BE2C (cell line): ENCODE measurements around the gene DAD1.

ENCODE experiments used
- DNase-seq: peaks from one replicate; pipeline ENCODE4 v3.0.0-alpha.2; 2020
- H3K27me3 ChIP-seq: fragments of 250-450 bp; sonication (Bioruptor Pico); 2 replicates; pipeline ENCODE4 v1.5.1; 2020; ENCODE audit warnings: mild to moderate bottlenecking
- H3K36me3 ChIP-seq: fragments of 250-450 bp; sonication (Bioruptor Pico); 2 replicates; pipeline ENCODE4 v1.5.1; 2020; ENCODE audit warnings: mild to moderate bottlenecking
- H3K4me1 ChIP-seq: fragments of 250-450 bp; sonication (Bioruptor Pico); 2 replicates; pipeline ENCODE4 v1.5.1; 2020
- H3K4me3 ChIP-seq: 2 replicates; pipeline ENCODE4 v1.5.1; 2011; ENCODE audit warnings: low read depth, low read length
- H3K9me3 ChIP-seq: fragments of 250-450 bp; sonication (Bioruptor Pico); 2 replicates; pipeline ENCODE4 v1.5.1; 2020
- CTCF ChIP-seq: IDR thresholded peaks from 2 replicates; pipeline ENCODE4 v1.5.1; 2012; ENCODE audit warnings: mild to moderate bottlenecking, low read depth, low read length

Gene DAD1

GRCh38 chr14:22541721-22542120 lies 47.3 kb downstream of the DAD1 start:
- no peak for DNase-seq
- H3K4me1 ChIP-seq, result peaks cover 4% of the 10 kb centered on the region; the same call in 1 of the 2 replicates
- H3K36me3 ChIP-seq, result no peaks in the 10 kb centered on the region
- H3K4me3 ChIP-seq, result no peak overlapping the region
- no peaks in the 10 kb centered on the region for H3K27me3 ChIP-seq
- H3K9me3 ChIP-seq, result no peaks in the 10 kb centered on the region
- no peak for TF ChIP-seq CTCF

GRCh38 chr14:22540811-22541360 lies 48.1 kb downstream of the DAD1 start:
- no peak for DNase-seq
- H3K4me3 ChIP-seq, result no peak overlapping the region
- peaks cover 4% of the 10 kb centered on the region; the same call in 1 of the 2 replicates for H3K4me1 ChIP-seq
- no peaks in the 10 kb centered on the region for H3K27me3 ChIP-seq
- no peaks in the 10 kb centered on the region for H3K9me3 ChIP-seq
- TF ChIP-seq CTCF, result no peak
- H3K36me3 ChIP-seq, result no peaks in the 10 kb centered on the region

- TF ChIP-seq CTCF, result no peak
- peaks cover 4% of the 10 kb centered on the region; the same call in 1 of the 2 replicates for H3K4me1 ChIP-seq
Observed at GRCh38 chr14:22540293-22540692, 48.7 kb downstream of the DAD1 start.

GRCh38 chr14:22539831-22540230 lies 49.2 kb downstream of the DAD1 start:
- no peaks in the 10 kb centered on the region for H3K36me3 ChIP-seq
- H3K4me1 ChIP-seq, result peaks cover 4% of the 10 kb centered on the region; the same call in 1 of the 2 replicates
- no peak for DNase-seq
- no peak overlapping the region for H3K4me3 ChIP-seq
- no peak for TF ChIP-seq CTCF
- H3K9me3 ChIP-seq, result no peaks in the 10 kb centered on the region
- H3K27me3 ChIP-seq, result no peaks in the 10 kb centered on the region

More at GRCh38 chr14:22540293-22540692, 48.7 kb downstream of the DAD1 start:
- H3K4me3 ChIP-seq, result no peak overlapping the region
- no peaks in the 10 kb centered on the region for H3K36me3 ChIP-seq
- H3K27me3 ChIP-seq, result no peaks in the 10 kb centered on the region
- no peak for DNase-seq
- H3K9me3 ChIP-seq, result no peaks in the 10 kb centered on the region

GRCh38 chr14:22538671-22539228 lies 50.3 kb downstream of the DAD1 start:
- peaks cover 4% of the 10 kb centered on the region; the same call in 1 of the 2 replicates for H3K4me1 ChIP-seq
- H3K4me3 ChIP-seq, result no peak overlapping the region
- no peaks in the 10 kb centered on the region for H3K9me3 ChIP-seq
- no peaks in the 10 kb centered on the region for H3K27me3 ChIP-seq
- H3K36me3 ChIP-seq, result no peaks in the 10 kb centered on the region
- TF ChIP-seq CTCF, result no peak
- no peak for DNase-seq
